Fibroblast of mammary gland (primary cell): Measurements from ENCODE around the gene TJP1.

ENCODE experiments used
- DNase-seq: peaks from one replicate; pipeline ENCODE4 v3.0.0-alpha.2; 2010; ENCODE audit warnings: low read depth
- H3K4me3 ChIP-seq: 2 replicates; pipeline ENCODE4 v1.5.1; 2011; ENCODE audit warnings: low read depth, mild to moderate bottlenecking, low read length, moderate library complexity; ENCODE audit not compliant: control insufficient read depth
- CTCF ChIP-seq: conservative IDR thresholded peaks from 2 replicates; pipeline ENCODE4 v1.5.1; 2011; ENCODE audit warnings: low read depth, low read length, inconsistent platforms; ENCODE audit not compliant: control insufficient read depth, insufficient read depth

Gene TJP1

GRCh38 chr15:29656636-29657475 lies 165.4 kb downstream of the TJP1 start:
- TF ChIP-seq CTCF, result no peak
- no peak for DNase-seq
- H3K4me3 ChIP-seq, result no peak overlapping the region

DNA sequence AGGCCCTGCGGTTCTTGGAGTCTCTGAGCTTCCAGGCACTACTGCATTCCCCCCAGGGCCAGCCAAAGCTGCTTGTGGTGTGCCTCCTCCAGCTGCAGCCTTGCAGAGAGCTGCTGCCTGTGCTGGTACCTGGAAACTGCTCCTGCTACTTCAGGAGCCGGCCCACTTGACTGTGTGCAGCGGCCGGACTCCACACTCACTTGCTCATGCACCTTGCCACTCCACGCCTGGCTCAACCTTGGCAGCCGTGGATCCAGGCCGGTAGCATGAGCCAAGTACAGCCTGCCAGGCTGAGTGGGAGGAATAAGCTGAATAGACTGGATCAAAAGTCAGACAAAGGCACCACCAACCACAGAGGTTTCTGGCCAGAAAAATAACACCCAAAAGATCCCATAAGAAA lies 169.7 kb downstream of the TJP1 start:
- DNase-seq, result no peak
- no peak overlapping the region for H3K4me3 ChIP-seq
- no peak for TF ChIP-seq CTCF

DNA sequence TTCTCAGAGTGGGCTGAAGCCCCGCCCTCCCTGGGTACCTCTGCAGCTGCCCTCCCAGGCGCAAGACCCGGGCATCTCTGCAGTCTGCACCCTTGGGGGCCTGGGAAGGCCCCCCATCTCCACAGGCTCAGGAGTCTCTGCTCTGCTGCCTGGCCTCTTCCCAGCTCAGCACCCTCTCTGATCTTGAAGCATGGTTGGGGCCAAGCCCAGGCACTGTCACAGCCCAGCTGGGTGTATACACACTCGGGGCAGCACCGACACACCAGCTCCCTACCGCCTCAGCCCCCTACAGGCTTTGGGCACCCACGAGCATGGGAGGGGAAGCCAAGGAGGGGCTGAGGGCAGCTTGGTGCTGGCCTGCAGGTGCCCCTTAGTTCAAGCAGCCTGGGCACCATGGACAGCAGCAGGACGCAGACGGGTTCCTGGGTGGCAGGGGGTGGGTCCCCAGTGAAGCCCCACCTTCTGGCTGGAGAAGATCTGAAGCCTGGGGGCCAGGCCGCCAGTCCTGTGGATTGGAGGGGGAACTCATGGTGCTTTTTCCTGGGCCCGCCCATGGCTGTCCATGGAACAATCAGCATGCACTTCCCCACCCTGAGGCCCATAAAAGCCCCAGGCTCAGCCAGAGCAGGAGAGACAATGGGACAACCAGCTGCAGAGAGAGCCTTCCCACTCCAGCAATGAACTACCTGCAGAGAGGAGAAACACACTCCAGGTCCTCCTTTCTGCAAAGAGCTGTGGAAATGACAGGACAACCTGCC lies 170.6 kb downstream of the TJP1 start:
- H3K4me3 ChIP-seq, result no peak overlapping the region
- no peak for TF ChIP-seq CTCF
- DNase-seq, result no peak
